ENCODE measurements around the gene MTHFD1.

- TF ChIP-seq CTCF (IDR thresholded peaks at IDR 0.05 in 8 of 11, conservative IDR thresholded peaks at IDR 0.05 in 3 of 11) (no peak), POLR2A (IDR thresholded peaks at IDR 0.05) (no peak)
Observed at GRCh38 chr14:64438181-64438841, 50.2 kb downstream of the MTHFD1 start.

All from spleen (tissue), 7 donors.